ENCODE results near the gene CADPS. TPM values are rescaled to one million over a fixed set of nuclear protein-coding genes. Genes with fewer than 3 reads are reported as not detected.

The CADPS gene
- total and polyA plus RNA-seq, 4 donors, result 0.13 to 3.6 (median 0.49) TPM

DNA sequence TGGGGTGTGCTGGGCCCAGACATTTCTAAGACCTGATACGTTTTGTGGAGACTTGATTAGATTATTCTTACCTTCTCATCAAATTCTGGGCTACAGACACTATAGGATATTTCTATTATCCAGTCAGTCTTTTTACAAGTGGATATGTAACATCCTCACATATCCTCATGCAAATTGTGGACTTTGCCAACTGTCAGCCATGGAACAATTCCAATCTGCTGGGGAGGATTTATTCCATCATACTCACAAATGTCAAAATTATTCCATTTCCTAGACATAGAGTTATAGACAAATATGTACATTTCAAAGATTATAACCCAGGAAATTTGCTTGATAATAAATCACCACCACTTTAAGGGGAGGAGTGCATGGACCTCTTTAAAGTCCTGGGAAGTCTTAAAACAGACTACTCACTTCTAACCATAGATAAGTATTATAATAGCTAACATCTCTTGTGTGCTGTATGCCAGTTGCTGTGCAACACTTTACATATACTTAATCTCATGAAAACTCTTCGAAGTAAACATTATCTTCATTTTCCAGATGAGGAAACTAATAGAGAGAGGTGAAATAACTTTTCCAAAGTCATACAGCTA, 44.4 kb downstream of the CADPS start:
- TF ChIP-seq, protein P1, sequence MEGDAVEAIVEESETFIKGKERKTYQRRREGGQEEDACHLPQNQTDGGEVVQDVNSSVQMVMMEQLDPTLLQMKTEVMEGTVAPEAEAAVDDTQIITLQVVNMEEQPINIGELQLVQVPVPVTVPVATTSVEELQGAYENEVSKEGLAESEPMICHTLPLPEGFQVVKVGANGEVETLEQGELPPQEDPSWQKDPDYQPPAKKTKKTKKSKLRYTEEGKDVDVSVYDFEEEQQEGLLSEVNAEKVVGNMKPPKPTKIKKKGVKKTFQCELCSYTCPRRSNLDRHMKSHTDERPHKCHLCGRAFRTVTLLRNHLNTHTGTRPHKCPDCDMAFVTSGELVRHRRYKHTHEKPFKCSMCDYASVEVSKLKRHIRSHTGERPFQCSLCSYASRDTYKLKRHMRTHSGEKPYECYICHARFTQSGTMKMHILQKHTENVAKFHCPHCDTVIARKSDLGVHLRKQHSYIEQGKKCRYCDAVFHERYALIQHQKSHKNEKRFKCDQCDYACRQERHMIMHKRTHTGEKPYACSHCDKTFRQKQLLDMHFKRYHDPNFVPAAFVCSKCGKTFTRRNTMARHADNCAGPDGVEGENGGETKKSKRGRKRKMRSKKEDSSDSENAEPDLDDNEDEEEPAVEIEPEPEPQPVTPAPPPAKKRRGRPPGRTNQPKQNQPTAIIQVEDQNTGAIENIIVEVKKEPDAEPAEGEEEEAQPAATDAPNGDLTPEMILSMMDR (IDR thresholded peaks at IDR 0.05; ENCODE audit: control extremely low read depth, extremely low read depth), result no peak
- Histone ChIP-seq H3K4me1 (ENCODE audit: control insufficient read depth in 5 of 5, insufficient read depth in 5 of 5, low read length in 5 of 5) (no peaks in the 10 kb centered on the region), H3K36me3 (ENCODE audit: control insufficient read depth in 4 of 4, insufficient read depth in 4 of 4, low read length in 4 of 4) (no peaks in the 10 kb centered on the region), H3K27me3 (ENCODE audit: control insufficient read depth in 3 of 3, insufficient read depth in 3 of 3, low read length in 2 of 3) (no peaks in the 10 kb centered on the region), H3K9ac (ENCODE audit: insufficient read depth in 1 of 2, low read length in 2 of 2) (no peak overlapping the region), H3K27ac (ENCODE audit: low read depth in 1 of 2, low read length in 1 of 2) (no peak overlapping the region), H3K4me3 (no peak overlapping the region), H3K9me3 (ENCODE audit: control insufficient read depth in 4 of 4, insufficient read depth in 3 of 4, low read length in 3 of 4) (peaks cover 0 to 1% (median 0%) of the 10 kb centered on the region in 4 donors)
- no peak for DNase-seq
- 67 to 80% methylated on average over 2 of the region's 2 CpGs for WGBS, 2 donors
- ATAC-seq (ENCODE audit: insufficient read depth, low FRiP score), result no peak

DNA sequence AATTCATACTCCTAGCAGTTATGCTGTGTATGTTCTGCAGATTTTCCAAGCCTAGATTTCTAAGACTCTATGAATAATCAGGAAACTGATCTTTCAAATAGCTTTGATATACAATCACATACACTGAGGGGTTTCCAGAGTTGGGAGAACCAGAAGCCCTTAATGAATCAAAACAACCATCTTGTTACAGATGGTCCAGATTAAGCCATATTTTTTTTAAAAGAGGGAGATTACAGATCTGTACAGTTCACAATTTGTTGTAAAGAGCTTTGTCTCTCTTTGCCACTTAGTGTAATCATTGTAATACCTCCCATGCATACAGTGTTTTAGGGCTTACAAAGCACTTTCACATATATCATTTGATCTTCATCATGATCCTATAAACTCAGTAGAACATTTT, 47.7 kb downstream of the CADPS start:
- TF ChIP-seq, protein P1 (IDR thresholded peaks at IDR 0.05; ENCODE audit: control extremely low read depth, extremely low read depth), result no peak
- H3K27me3 ChIP-seq (ENCODE audit: control insufficient read depth in 3 of 3, insufficient read depth in 3 of 3, low read length in 2 of 3), result no peaks in the 10 kb centered on the region
- no peak overlapping the region for H3K27ac ChIP-seq (ENCODE audit: low read depth in 1 of 2, low read length in 1 of 2)
- no peak overlapping the region for H3K9ac ChIP-seq (ENCODE audit: insufficient read depth in 1 of 2, low read length in 2 of 2)
- no peaks in the 10 kb centered on the region for H3K4me1 ChIP-seq (ENCODE audit: control insufficient read depth in 5 of 5, insufficient read depth in 5 of 5, low read length in 5 of 5)
- peaks cover 0 to 1% (median 0%) of the 10 kb centered on the region in 4 donors for H3K9me3 ChIP-seq (ENCODE audit: control insufficient read depth in 4 of 4, insufficient read depth in 3 of 4, low read length in 3 of 4)
- no peak for ATAC-seq (ENCODE audit: insufficient read depth, low FRiP score)
- no peak overlapping the region for H3K4me3 ChIP-seq
- H3K36me3 ChIP-seq (ENCODE audit: control insufficient read depth in 4 of 4, insufficient read depth in 4 of 4, low read length in 4 of 4), result no peaks in the 10 kb centered on the region
- DNase-seq, result no peak

DNA sequence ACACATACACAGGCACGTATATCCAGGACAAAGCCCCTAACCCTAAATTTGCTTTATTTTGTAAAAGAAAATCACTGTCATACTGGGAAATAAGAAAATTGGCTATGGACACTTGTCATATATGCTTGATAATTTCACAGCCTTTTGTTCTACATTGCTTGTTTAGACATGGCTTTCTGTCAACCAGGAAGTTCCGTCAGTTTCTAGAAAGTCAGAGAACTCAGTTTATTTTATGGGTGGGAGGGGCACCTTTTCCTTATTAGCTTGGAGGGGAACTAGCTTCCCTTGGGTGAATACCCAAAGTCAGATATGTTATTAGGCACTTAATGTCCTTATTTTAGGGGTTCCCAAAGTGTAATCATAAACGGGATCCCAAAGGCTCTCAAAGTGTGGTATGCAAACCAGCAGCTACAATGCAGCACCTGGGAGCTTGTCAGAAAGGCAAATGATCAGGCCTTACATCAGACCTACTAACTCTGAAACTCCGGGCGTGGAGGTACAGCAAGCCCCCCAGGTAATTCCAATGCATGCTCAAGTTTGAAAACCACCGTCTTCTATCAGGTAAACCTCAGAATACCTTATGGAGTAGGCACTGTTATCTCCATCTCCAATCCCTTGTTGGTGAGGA, 50.1 kb downstream of the CADPS start:
- no peaks in the 10 kb centered on the region for H3K4me1 ChIP-seq (ENCODE audit: control insufficient read depth in 5 of 5, insufficient read depth in 5 of 5, low read length in 5 of 5)
- DNase-seq, result no peak
- no peak for ATAC-seq (ENCODE audit: insufficient read depth, low FRiP score)
- TF ChIP-seq, protein P1 (IDR thresholded peaks at IDR 0.05; ENCODE audit: control extremely low read depth, extremely low read depth), result no peak
- no peak overlapping the region for H3K4me3 ChIP-seq
- H3K9me3 ChIP-seq (ENCODE audit: control insufficient read depth in 4 of 4, insufficient read depth in 3 of 4, low read length in 3 of 4), result peaks cover 0 to 1% (median 0%) of the 10 kb centered on the region in 4 donors
- no peaks in the 10 kb centered on the region for H3K36me3 ChIP-seq (ENCODE audit: control insufficient read depth in 4 of 4, insufficient read depth in 4 of 4, low read length in 4 of 4)
- no peak overlapping the region for H3K9ac ChIP-seq (ENCODE audit: insufficient read depth in 1 of 2, low read length in 2 of 2)
- no peak overlapping the region for H3K27ac ChIP-seq (ENCODE audit: low read depth in 1 of 2, low read length in 1 of 2)
- WGBS, 2 donors, result 79% methylated on average over 6 of the region's 6 CpGs
- no peaks in the 10 kb centered on the region for H3K27me3 ChIP-seq (ENCODE audit: control insufficient read depth in 3 of 3, insufficient read depth in 3 of 3, low read length in 2 of 3)

All from lung (tissue), 12 donors.